Chondrocyte (in vitro differentiated cells): ENCODE results near the gene TMEM253. TPM values are rescaled to one million over a fixed set of nuclear protein-coding genes. Genes with fewer than 3 reads are reported as not detected.

Experiments
- DNase-seq: peaks from one replicate; pipeline ENCODE4 v3.0.0; 2021; ENCODE audit warnings: mixed read lengths, low spot score
- H3K27ac Mint-ChIP-seq: one replicate; pipeline ENCODE4 v1.8.0; 2021; ENCODE audit warnings: mild to moderate bottlenecking, moderate library complexity, mixed read lengths; ENCODE audit not compliant: unreplicated experiment
- H3K27me3 Mint-ChIP-seq: 2 replicates; pipeline ENCODE4 v1.8.0; 2021; ENCODE audit warnings: low read depth, mixed read lengths
- H3K36me3 Mint-ChIP-seq: 2 replicates; pipeline ENCODE4 v1.8.0; 2021; ENCODE audit warnings: low read depth, mixed read lengths
- H3K4me1 Mint-ChIP-seq: 2 replicates; pipeline ENCODE4 v1.8.0; 2021; ENCODE audit warnings: low read depth, mild to moderate bottlenecking, mixed read lengths
- H3K4me3 Mint-ChIP-seq: one replicate; pipeline ENCODE4 v1.8.0; 2021; ENCODE audit warnings: mild to moderate bottlenecking, moderate library complexity, mixed read lengths; ENCODE audit not compliant: unreplicated experiment
- H3K9me3 Mint-ChIP-seq: 2 replicates; pipeline ENCODE4 v1.8.0; 2021; ENCODE audit warnings: low read depth, mixed read lengths
- total RNA-seq: library from RNA; stranded (reverse); gene quantifications from 3 replicates; pipeline ENCODE4 v1.2.1, GENCODE V29; 2021
- TF ChIP-seq, protein P1 (sequence below): fragments of 200-600 bp; sonication (generic); IDR thresholded peaks from 2 replicates; pipeline ENCODE4 v1.5.0; 2021; ENCODE audit warnings: antibody characterized with exemption, mild to moderate bottlenecking, moderate library complexity

The TMEM253 gene
- total RNA-seq, 1 donor from 2014 or later, result 1.1 TPM

DNA sequence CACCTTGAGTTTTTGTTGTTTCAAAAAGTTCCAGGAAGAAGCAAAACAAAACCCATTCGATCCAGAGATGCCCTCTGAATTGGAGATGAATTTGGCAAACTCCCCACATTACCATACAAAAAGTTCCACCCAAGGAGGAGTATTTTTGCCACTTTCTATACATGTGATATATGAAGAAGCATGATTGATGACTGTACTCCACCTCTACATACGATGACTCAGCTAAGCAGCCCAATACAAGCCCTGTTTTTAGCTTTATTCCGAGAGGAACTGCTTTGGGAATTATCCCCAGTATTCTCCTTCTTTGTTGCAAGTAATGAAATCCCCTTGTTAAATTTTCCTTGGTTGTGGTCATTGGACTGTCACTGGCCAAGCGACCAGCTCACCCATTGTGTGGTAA lies 11.4 kb downstream of the TMEM253 start:
- H3K4me3 Mint-ChIP-seq, result no peak overlapping the region
- no peak overlapping the region for H3K27ac Mint-ChIP-seq
- no peak for DNase-seq
- no peaks in the 10 kb centered on the region for H3K9me3 Mint-ChIP-seq
- no peaks in the 10 kb centered on the region for H3K36me3 Mint-ChIP-seq
- H3K4me1 Mint-ChIP-seq, result peaks cover 10% of the 10 kb centered on the region
- TF ChIP-seq, protein P1, sequence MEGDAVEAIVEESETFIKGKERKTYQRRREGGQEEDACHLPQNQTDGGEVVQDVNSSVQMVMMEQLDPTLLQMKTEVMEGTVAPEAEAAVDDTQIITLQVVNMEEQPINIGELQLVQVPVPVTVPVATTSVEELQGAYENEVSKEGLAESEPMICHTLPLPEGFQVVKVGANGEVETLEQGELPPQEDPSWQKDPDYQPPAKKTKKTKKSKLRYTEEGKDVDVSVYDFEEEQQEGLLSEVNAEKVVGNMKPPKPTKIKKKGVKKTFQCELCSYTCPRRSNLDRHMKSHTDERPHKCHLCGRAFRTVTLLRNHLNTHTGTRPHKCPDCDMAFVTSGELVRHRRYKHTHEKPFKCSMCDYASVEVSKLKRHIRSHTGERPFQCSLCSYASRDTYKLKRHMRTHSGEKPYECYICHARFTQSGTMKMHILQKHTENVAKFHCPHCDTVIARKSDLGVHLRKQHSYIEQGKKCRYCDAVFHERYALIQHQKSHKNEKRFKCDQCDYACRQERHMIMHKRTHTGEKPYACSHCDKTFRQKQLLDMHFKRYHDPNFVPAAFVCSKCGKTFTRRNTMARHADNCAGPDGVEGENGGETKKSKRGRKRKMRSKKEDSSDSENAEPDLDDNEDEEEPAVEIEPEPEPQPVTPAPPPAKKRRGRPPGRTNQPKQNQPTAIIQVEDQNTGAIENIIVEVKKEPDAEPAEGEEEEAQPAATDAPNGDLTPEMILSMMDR, result no peak
- no peaks in the 10 kb centered on the region for H3K27me3 Mint-ChIP-seq

DNA sequence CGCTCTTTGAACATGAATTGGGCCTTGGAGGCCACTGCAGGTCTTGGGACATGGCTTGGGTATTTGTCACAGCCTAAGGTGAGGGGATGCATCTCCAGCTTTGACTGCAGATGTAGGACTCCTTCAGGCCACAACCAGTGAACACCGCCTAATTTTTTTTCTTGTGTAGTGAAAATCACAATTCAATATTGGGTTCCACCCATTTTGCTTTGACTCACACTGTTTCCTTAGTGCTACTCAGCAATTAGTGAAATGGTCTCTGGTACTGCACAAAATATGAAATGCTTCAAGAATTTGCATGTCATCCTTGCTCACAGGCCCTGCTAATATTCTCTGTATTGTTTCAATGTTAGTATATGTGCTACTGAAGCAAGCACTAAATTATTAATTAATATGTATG lies 12.5 kb downstream of the TMEM253 start:
- TF ChIP-seq, protein P1, result no peak
- no peak overlapping the region for H3K27ac Mint-ChIP-seq
- no peaks in the 10 kb centered on the region for H3K9me3 Mint-ChIP-seq
- no peaks in the 10 kb centered on the region for H3K4me1 Mint-ChIP-seq
- no peaks in the 10 kb centered on the region for H3K27me3 Mint-ChIP-seq
- no peak overlapping the region for H3K4me3 Mint-ChIP-seq
- H3K36me3 Mint-ChIP-seq, result no peaks in the 10 kb centered on the region
- no peak for DNase-seq

DNA sequence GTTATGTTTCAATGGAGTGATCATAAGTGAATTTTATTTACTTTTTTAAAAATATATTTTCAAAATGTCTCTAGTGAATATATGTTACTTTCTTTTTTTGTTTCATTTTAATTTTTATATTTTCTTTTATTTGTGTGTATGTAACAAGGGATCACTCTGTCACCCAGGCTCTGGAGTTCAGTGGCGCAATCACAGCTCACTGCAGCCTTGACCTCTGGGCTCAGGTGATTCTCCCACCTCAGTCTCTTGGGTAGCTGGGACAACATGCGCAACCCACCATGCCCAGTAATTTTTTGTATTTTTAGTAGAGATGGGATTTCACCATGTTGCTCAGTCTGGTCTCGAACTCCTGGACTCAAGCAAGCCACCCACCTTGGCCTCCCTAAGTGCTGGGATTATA lies 18.1 kb downstream of the TMEM253 start:
- Mint-ChIP-seq H3K4me3 (no peak overlapping the region), H3K9me3 (no peaks in the 10 kb centered on the region), H3K36me3 (no peaks in the 10 kb centered on the region), H3K27me3 (no peaks in the 10 kb centered on the region), H3K27ac (no peak overlapping the region), H3K4me1 (peaks cover 3% of the 10 kb centered on the region)
- TF ChIP-seq, protein P1, result no peak
- no peak for DNase-seq

DNA sequence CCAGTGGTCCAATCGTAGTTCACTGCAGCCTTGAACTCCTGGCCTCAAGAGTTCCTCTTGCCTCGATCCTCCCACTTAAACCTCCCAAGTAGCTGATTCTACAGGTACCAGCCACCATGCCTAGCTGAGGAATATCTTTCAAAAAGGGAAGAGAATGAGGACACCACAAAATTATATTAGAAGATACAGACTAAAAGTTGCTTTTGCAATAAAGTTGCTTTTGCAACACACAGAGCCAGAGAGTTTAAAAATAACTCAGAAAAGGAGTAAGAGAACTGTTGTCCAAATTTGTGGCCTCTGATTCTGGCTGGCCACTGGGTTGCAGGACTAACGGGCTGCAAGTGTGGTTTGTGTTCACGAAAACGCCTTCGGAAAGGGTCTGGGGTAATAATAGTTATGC lies 19.8 kb downstream of the TMEM253 start:
- Mint-ChIP-seq H3K4me1 (peaks cover 3% of the 10 kb centered on the region), H3K36me3 (no peaks in the 10 kb centered on the region), H3K27me3 (peaks cover 2% of the 10 kb centered on the region), H3K4me3 (no peak overlapping the region), H3K9me3 (peaks cover 5% of the 10 kb centered on the region), H3K27ac (no peak overlapping the region)
- TF ChIP-seq, protein P1, result no peak
- DNase-seq, result no peak

DNA sequence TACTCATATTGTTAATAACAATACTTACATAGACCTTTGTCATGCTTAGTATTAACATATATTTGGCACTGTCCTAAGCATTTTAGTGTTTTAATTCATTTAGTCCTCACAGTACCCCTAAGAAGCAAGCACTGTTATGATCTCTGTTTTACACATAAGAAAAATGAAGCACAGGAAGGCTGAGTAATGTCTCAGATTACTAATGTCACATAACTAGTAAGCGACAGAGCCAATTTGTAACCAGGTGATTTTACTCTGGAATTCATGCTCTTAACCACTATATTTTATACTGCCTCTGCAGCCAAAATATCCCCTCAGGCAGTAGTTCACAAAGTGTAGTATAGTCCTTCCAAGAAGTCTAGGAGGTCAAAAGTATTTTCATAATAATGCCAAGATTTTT lies 20.3 kb downstream of the TMEM253 start:
- Mint-ChIP-seq H3K27me3 (peaks cover 4% of the 10 kb centered on the region), H3K36me3 (no peaks in the 10 kb centered on the region), H3K9me3 (peaks cover 5% of the 10 kb centered on the region), H3K4me3 (no peak overlapping the region), H3K27ac (no peak overlapping the region), H3K4me1 (peaks cover 3% of the 10 kb centered on the region)
- DNase-seq, result no peak
- TF ChIP-seq, protein P1, result no peak
